Activated naive CD4-positive, alpha-beta T cell treated with Interleukin-2 at 50 U/mL for 16 hours (primary cell): Measurements from ENCODE around the gene ATP7B.
"Not testable (repeated sequence)": the region's sequence is repeated elsewhere in the genome, so short reads cannot be mapped to it uniquely, and the experiment has no call there.

ENCODE experiments used
- DNase-seq: peaks from one replicate; pipeline ENCODE4 v3.0.0-alpha.2; 2020

ATP7B gene

GRCh38 chr13:52010890-52011631 lies at the start of gene ATP7B:
Gene ATP7B (minus strand): TSS chr13:52011450. CDS start chr13:52011337, 113 bp downstream.
- peak; percentile 30 for DNase-seq

- DNase-seq, result no peak
Observed at GRCh38 chr13:52053460-52053859, 42.2 kb upstream of the ATP7B start.

- DNase-seq, result no peak
Observed at GRCh38 chr13:52051400-52051799, 40.1 kb upstream of the ATP7B start.

- DNase-seq, result no peak
Observed at GRCh38 chr13:52048516-52048915, 37.3 kb upstream of the ATP7B start.

- DNase-seq, result no peak
Observed at GRCh38 chr13:52047463-52047862, 36.2 kb upstream of the ATP7B start.

- DNase-seq, result no peak
Observed at GRCh38 chr13:52043675-52044074, 32.4 kb upstream of the ATP7B start.

GRCh38 chr13:52036037-52036436 lies 24.8 kb upstream of the ATP7B start:
- no peak for DNase-seq

GRCh38 chr13:52034616-52035226 lies 23.5 kb upstream of the ATP7B start:
- no peak for DNase-seq

GRCh38 chr13:52033039-52033438 lies 21.8 kb upstream of the ATP7B start:
- DNase-seq, result no peak

- not testable (repeated sequence) for DNase-seq
Observed at GRCh38 chr13:52030401-52030800, 19.2 kb upstream of the ATP7B start.

GRCh38 chr13:52029569-52029968 lies 18.3 kb upstream of the ATP7B start:
- no peak for DNase-seq

GRCh38 chr13:52027832-52028231 lies 16.6 kb upstream of the ATP7B start:
- DNase-seq, result no peak

GRCh38 chr13:52026246-52026626 lies 15.0 kb upstream of the ATP7B start:
- no peak for DNase-seq

- no peak for DNase-seq
Observed at GRCh38 chr13:52025475-52026245, 14.4 kb upstream of the ATP7B start.

GRCh38 chr13:52024481-52024880 lies 13.2 kb upstream of the ATP7B start, which contains the start of gene UTP14C:
Gene UTP14C (plus strand): TSS chr13:52024691. CDS start chr13:52028805, 4,114 bp downstream.
- DNase-seq, result no peak

- DNase-seq, result no peak
Observed at GRCh38 chr13:52022356-52022755, 11.1 kb upstream of the ATP7B start.

- DNase-seq, result no peak
Observed at GRCh38 chr13:52020191-52020590, 8.9 kb upstream of the ATP7B start.

- DNase-seq, result no peak
Observed at GRCh38 chr13:52016296-52016695, 5.0 kb upstream of the ATP7B start.

- DNase-seq, result no peak
Observed at GRCh38 chr13:52012512-52012836, 1.2 kb upstream of the ATP7B start.

- DNase-seq, result peak; percentile 100
Observed at GRCh38 chr13:52011632-52012511, 622 bp upstream of the ATP7B start, which contains the start of gene ALG11. Gene ALG11 (plus strand): TSS chr13:52012398. CDS start chr13:52012419, 21 bp downstream.

- no peak for DNase-seq
Observed at GRCh38 chr13:52009946-52010345, 1.3 kb downstream of the ATP7B start.

- DNase-seq, result no peak
Observed at GRCh38 chr13:52006523-52007245, 4.6 kb downstream of the ATP7B start.
